SKM-1 (cell line): Measurements from ENCODE around the gene ITGB5.

Experiments
- DNase-seq: peaks from one replicate; lab custom pipeline; 2025; ENCODE audit not compliant: unreplicated experiment; lab: John Stamatoyannopoulos, UW

ITGB5 gene

GRCh38 chr3:124896824-124897526 lies 9.8 kb upstream of the ITGB5 start:
- no peak for DNase-seq

GRCh38 chr3:124895756-124896155 lies 8.6 kb upstream of the ITGB5 start:
- no peak for DNase-seq

- no peak for DNase-seq
Observed at GRCh38 chr3:124893526-124893925, 6.4 kb upstream of the ITGB5 start.

GRCh38 chr3:124890573-124891190 lies 3.5 kb upstream of the ITGB5 start:
- DNase-seq: no peak

- no peak for DNase-seq
Observed at GRCh38 chr3:124888482-124889441, 1.6 kb upstream of the ITGB5 start.

GRCh38 chr3:124887932-124888298 lies 750 bp upstream of the ITGB5 start:
- DNase-seq: no peak

GRCh38 chr3:124886168-124887056 lies 753 bp downstream of the ITGB5 start:
- no peak for DNase-seq

GRCh38 chr3:124885466-124886167 lies 1.5 kb downstream of the ITGB5 start:
- DNase-seq: no peak

- no peak for DNase-seq
Observed at GRCh38 chr3:124884474-124885101, 2.6 kb downstream of the ITGB5 start.

GRCh38 chr3:124883766-124884473 lies 3.2 kb downstream of the ITGB5 start:
- DNase-seq: no peak

GRCh38 chr3:124882816-124883747 lies 4.1 kb downstream of the ITGB5 start:
- no peak for DNase-seq

- DNase-seq: no peak
Observed at GRCh38 chr3:124881976-124882697, 5.0 kb downstream of the ITGB5 start.

GRCh38 chr3:124879337-124879680 lies 7.9 kb downstream of the ITGB5 start:
- DNase-seq: no peak

- no peak for DNase-seq
Observed at GRCh38 chr3:124878561-124879336, 8.4 kb downstream of the ITGB5 start.

GRCh38 chr3:124877674-124878073 lies 9.5 kb downstream of the ITGB5 start:
- DNase-seq: no peak

- DNase-seq: no peak
Observed at GRCh38 chr3:124876401-124876878, 10.7 kb downstream of the ITGB5 start.

GRCh38 chr3:124873226-124873625 lies 13.9 kb downstream of the ITGB5 start:
- DNase-seq: no peak
